ENCODE measurements around the gene MUS81. TPM values are rescaled to one million over a fixed set of nuclear protein-coding genes. Genes with fewer than 3 reads are reported as not detected.
A peak's percentile ranks its signal among the peaks of the same experiment; 100 is the strongest.

MUS81 gene
- total and polyA plus RNA-seq, 9 of the 15 experiments (the other 6 are each of a cell fraction or from before 2014, with no cell fraction given) = 13.4 to 118 (median 53.7) TPM

DNA sequence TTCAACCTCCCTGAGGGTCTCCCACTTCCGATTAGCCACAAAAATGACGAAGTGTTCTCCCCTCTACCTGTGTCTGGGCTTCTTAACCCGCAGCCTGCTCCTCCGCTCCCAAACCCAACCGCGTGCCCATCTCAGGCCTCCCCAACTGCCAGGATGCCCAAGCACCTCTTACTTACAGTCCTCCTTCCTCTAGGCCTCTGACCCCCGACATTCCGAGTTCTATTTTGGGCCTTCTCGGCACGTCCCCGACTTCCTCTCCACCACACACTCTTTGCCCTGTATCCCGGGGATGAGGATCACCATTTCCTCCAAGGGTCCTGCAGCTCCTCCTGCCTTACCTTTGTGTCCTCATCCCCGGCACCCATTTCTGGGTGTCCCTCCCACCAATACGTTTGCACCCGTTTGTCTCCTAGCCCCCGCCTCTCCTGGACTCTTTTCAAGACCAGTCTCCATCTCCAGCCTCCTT, 388 bp upstream of the MUS81 start (continued):
- TF ChIP-seq TSHZ1 (CRISPR knock-in tag; IDR thresholded peaks at IDR 0.05) (no peak), DPF2 (IDR thresholded peaks at IDR 0.05) (0 out of 2 replicates have a peak, but pooled peaks have one; percentile 50), BRD9 (IDR thresholded peaks at IDR 0.05; ENCODE audit: low read depth, partially characterized antibody) (peak; percentile 92), RHOXF2B (CRISPR knock-in tag; conservative IDR thresholded peaks at IDR 0.05) (no peak), HDGF (IDR thresholded peaks at IDR 0.05) (peak; percentile 92; the same call in 1 of the 2 replicates), ZFP1 (CRISPR knock-in tag; IDR thresholded peaks at IDR 0.05) (no peak), GTF2F1 (IDR thresholded peaks at IDR 0.05; ENCODE audit: low read depth, low read length) (no peak), DEAF1 (CRISPR knock-in tag; IDR thresholded peaks at IDR 0.05) (no peak), ZNF263 (CRISPR knock-in tag; IDR thresholded peaks at IDR 0.05; ENCODE audit: borderline replicate concordance) (peak; percentile 51; the same call in 1 of the 2 replicates), ZFP36 (IDR thresholded peaks at IDR 0.05; ENCODE audit: low read depth, low read length, partially characterized antibody) (no peak), THRB (CRISPR knock-in tag; conservative IDR thresholded peaks at IDR 0.05) (peak; percentile 94; the same call in 1 of the 2 replicates), AFF1 (IDR thresholded peaks at IDR 0.05; ENCODE audit: low read depth in 1 of 2, partially characterized antibody in 2 of 2) (peak in 1 of 2 experiments; percentile 93), SRF (CRISPR knock-in tag; IDR thresholded peaks at IDR 0.05) (no peak), ATF1 (CRISPR knock-in tag; IDR thresholded peaks at IDR 0.05) (no peak), ATF1 (tag; IDR thresholded peaks at IDR 0.05) (0 out of 2 replicates have a peak, but pooled peaks have one; percentile 24)
- TF ChIP-seq, protein P1, sequence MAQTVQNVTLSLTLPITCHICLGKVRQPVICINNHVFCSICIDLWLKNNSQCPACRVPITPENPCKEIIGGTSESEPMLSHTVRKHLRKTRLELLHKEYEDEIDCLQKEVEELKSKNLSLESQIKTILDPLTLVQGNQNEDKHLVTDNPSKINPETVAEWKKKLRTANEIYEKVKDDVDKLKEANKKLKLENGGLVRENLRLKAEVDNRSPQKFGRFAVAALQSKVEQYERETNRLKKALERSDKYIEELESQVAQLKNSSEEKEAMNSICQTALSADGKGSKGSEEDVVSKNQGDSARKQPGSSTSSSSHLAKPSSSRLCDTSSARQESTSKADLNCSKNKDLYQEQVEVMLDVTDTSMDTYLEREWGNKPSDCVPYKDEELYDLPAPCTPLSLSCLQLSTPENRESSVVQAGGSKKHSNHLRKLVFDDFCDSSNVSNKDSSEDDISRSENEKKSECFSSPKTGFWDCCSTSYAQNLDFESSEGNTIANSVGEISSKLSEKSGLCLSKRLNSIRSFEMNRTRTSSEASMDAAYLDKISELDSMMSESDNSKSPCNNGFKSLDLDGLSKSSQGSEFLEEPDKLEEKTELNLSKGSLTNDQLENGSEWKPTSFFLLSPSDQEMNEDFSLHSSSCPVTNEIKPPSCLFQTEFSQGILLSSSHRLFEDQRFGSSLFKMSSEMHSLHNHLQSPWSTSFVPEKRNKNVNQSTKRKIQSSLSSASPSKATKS (CRISPR knock-in tag; IDR thresholded peaks at IDR 0.05) = no peak
